Measurements from ENCODE around the gene ABHD16B.
"Not testable (repeated sequence)": the region's sequence is repeated elsewhere in the genome, so short reads cannot be mapped to it uniquely, and the experiment has no call there.

The ABHD16B gene

GRCh38 chr20:63873477-63873971 is 12.2 kb downstream of the ABHD16B start:
- no peak for DNase-seq (ENCODE audit: extremely low spot score, insufficient read length, low read depth)
- FAIRE-seq: no peak

- not testable (repeated sequence) for DNase-seq (ENCODE audit: extremely low spot score, insufficient read length, low read depth); FAIRE-seq
Observed at GRCh38 chr20:63874241-63874640, 12.9 kb downstream of the ABHD16B start.

GRCh38 chr20:63876489-63877036 is 15.3 kb downstream of the ABHD16B start:
- no peak for FAIRE-seq
- DNase-seq (ENCODE audit: extremely low spot score, insufficient read length, low read depth): no peak

GRCh38 chr20:63877755-63878470 is 16.6 kb downstream of the ABHD16B start:
- DNase-seq (ENCODE audit: extremely low spot score, insufficient read length, low read depth) (no peak), FAIRE-seq (no peak)

- no peak for FAIRE-seq
- DNase-seq (ENCODE audit: extremely low spot score, insufficient read length, low read depth): no peak
Observed at GRCh38 chr20:63878899-63879663, 17.8 kb downstream of the ABHD16B start.

GRCh38 chr20:63880901-63881300 is 19.6 kb downstream of the ABHD16B start:
- not testable (repeated sequence) for DNase-seq (ENCODE audit: extremely low spot score, insufficient read length, low read depth); FAIRE-seq

GRCh38 chr20:63881451-63882226 is 20.3 kb downstream of the ABHD16B start:
- DNase-seq (ENCODE audit: extremely low spot score, insufficient read length, low read depth) (no peak), FAIRE-seq (no peak)

GRCh38 chr20:63882257-63883200 is 21.2 kb downstream of the ABHD16B start:
- FAIRE-seq (no peak), DNase-seq (ENCODE audit: extremely low spot score, insufficient read length, low read depth) (no peak)

- DNase-seq (ENCODE audit: extremely low spot score, insufficient read length, low read depth): no peak
- no peak for FAIRE-seq
Observed at GRCh38 chr20:63883201-63883593, 21.9 kb downstream of the ABHD16B start.

- FAIRE-seq (no peak), DNase-seq (ENCODE audit: extremely low spot score, insufficient read length, low read depth) (no peak)
Observed at GRCh38 chr20:63884506-63885263, 23.4 kb downstream of the ABHD16B start.

- no peak for DNase-seq (ENCODE audit: extremely low spot score, insufficient read length, low read depth)
- FAIRE-seq: no peak
Observed at GRCh38 chr20:63885264-63886053, 24.2 kb downstream of the ABHD16B start.

GRCh38 chr20:63886054-63886419 is 24.7 kb downstream of the ABHD16B start:
- FAIRE-seq (no peak), DNase-seq (ENCODE audit: extremely low spot score, insufficient read length, low read depth) (no peak)

- FAIRE-seq: no peak
Observed at GRCh38 chr20:63886921-63887320, 25.6 kb downstream of the ABHD16B start.

GRCh38 chr20:63889241-63890200 is 28.2 kb downstream of the ABHD16B start:
- no peak for DNase-seq (ENCODE audit: extremely low spot score, insufficient read length, low read depth)
- no peak for FAIRE-seq

More at GRCh38 chr20:63886921-63887320, 25.6 kb downstream of the ABHD16B start:
- DNase-seq (ENCODE audit: extremely low spot score, insufficient read length, low read depth): no peak

GRCh38 chr20:63890201-63890576 is 28.9 kb downstream of the ABHD16B start:
- FAIRE-seq (no peak), DNase-seq (ENCODE audit: extremely low spot score, insufficient read length, low read depth) (no peak)

GRCh38 chr20:63890616-63891015 is 29.3 kb downstream of the ABHD16B start:
- FAIRE-seq (no peak), DNase-seq (ENCODE audit: extremely low spot score, insufficient read length, low read depth) (no peak)

All from GM18507 (cell line).